Daoy (cell line): ENCODE data around the gene ANKRD35. TPM values are rescaled to one million over a fixed set of nuclear protein-coding genes. Genes with fewer than 3 reads are reported as not detected.
A peak's percentile ranks its signal among the peaks of the same experiment; 100 is the strongest.
"Not testable (repeated sequence)": the region's sequence is repeated elsewhere in the genome, so short reads cannot be mapped to it uniquely, and the experiment has no call there.

ENCODE experiments used
- DNase-seq: peaks from one replicate; pipeline ENCODE4 v3.0.0-alpha.2; 2015; ENCODE audit warnings: low read depth
- total RNA-seq: library from RNA; depleted of rRNA; stranded (reverse); fragments of >200 nt; shearing (Covaris generic); gene quantifications from 2 replicates; pipeline ENCODE4 v1.2.3, GENCODE V29; 2014

Gene ANKRD35
- total RNA-seq, 1 experiment from 2014 or later, result not detected

- no peak for DNase-seq
These were observed 28.5 kb downstream of the ANKRD35 start for GRCh38 chr1:145857170-145857569.

DNA sequence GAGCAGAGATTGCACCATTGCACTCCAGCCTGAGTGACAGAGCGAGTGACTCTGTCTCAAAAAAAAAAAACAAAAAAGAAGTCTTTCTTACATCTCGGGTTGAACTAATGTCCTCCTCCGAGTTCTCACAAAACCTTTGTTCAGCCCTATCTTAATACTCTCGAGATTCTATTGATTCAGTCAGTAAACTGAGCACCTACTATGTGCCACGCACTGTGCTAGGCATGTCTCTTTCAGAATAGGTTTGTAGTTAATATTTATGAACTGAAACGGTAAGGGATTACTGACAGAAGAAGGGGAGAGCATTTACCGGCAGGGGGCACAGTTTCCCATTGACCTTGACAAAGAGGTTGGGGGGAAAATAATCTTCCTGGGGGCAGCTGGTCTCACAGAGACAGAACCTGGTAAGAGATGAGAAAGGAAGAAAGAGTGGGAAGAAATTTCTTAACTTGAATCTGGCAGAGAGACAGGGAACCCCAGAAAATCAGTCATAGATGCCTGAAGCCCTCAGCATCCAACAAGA, 30.2 kb downstream of the ANKRD35 start:
- DNase-seq, result no peak

DNA sequence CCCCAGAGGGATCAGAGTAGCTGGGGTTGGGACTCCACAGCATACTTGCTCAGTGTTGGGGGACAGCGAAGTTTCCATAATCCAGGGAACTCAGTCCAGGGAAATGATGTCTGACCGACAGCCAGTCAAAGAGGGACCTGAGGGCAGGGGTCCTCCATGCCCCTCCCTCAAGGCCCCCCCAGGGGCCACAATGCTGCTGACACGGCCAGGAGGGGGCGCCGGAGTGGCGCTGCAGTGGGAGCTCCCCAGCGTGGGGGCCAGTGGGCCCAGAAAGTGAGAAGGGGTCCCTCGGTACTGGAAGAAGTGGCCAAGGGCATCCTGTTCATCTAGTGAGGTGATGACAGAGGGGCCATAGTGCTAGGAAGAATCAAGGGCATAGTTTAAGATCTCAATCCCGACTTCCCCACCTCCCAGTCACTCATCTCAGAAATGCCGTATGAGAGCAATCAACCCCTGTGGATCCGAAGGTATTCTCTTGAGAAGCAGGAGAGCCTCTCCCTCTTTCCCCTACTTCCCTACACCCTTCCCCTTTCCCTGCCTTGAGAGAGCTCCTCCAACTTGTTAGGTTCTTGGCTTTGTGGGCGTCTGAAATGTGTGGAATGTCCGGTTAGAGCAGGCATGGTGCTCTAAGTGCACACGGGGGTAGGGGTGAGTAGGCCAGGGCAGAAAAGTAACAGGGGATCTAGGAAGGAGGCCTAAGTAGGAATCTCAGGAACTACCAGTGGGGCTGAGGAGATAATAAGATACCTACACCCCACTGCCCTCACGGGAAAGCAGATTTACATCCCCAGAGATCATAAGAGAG, 36.1 kb downstream of the ANKRD35 start:
- DNase-seq, result peak; percentile 77

GRCh38 chr1:145847827-145848226, 37.8 kb downstream of the ANKRD35 start:
- DNase-seq, result no peak

GRCh38 chr1:145846201-145846612, 39.5 kb downstream of the ANKRD35 start:
- DNase-seq, result peak; percentile 27

DNA sequence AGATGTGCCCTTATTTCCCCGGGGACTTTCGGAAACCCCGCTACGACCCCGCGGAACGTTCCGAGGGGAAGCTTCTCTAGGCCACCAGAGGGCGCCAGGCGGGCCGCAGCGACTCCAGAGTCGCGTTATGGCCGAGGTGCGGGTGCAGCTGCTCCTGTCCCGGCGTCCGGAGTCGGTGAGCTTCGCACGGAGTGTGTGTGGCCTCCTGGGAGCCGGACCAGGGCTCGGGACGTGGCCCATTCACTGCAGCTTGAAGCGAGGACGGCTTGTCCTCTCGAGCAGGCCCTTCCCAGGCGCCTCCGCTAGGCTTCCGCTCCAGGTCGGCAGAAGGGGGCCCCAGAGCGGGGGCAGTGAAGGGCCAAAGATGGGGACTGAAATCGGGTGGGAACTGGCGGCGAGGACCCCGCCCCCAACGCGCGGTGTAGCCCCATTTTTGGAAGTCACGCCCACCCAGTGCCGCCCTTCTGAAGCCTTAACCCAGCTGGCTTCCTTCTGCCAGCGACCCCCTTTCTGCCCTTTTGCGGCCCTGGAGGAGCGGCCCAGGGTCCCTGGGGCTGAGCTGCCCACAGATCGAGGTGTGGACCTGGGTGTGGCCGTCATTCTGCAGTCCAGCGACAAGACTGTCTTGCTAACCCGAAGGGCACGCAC, 40.0 kb downstream of the ANKRD35 start, which contains the start of gene NUDT17:
NUDT17 (plus strand) TSS at position 117 of the 648 bp plus-strand sequence; CDS start at position 128, 11 bp downstream.
- DNase-seq, result peak; percentile 81

DNA sequence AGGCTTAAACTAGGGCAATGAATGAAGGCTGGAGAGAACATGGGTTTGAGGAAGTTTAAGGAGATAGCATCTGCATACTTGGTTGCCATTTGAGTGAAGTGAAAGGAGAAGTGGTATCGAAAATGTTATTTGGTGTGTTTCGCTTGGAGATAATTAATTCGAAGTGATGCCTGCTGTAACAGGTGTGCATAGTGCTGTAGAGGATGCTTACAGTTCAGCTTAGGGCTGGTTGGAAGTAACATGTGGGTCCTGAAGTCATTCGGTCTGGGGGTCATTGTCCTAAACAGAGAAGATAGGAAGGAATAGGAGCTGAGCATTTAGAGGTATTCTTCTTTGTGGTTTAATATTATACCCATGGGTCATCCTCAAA, 40.5 kb downstream of the ANKRD35 start:
- DNase-seq, result no peak

DNA sequence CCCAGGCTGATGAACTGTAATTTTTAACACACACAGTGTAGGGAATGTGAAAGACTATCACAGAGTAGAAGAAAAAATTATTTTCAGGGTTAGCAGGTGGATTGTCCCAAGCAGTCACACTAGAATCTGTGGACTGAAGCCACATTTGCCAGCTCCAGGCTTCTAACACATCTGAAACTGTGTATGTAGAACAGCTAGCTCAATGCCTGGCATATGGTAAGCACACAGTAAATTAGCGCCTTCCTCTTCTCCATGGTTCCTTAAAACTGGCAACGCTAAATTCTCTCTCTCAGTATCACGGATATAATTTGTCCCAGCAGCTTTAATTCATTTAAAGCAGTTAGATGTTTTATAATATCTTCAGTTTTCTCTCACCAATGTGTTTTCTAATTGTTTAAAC, 42.6 kb downstream of the ANKRD35 start:
- no peak for DNase-seq

- DNase-seq, result no peak
These were observed 48.0 kb downstream of the ANKRD35 start for GRCh38 chr1:145837656-145838055.

GRCh38 chr1:145830810-145831209, 54.9 kb downstream of the ANKRD35 start:
- DNase-seq, result not testable (repeated sequence)

DNA sequence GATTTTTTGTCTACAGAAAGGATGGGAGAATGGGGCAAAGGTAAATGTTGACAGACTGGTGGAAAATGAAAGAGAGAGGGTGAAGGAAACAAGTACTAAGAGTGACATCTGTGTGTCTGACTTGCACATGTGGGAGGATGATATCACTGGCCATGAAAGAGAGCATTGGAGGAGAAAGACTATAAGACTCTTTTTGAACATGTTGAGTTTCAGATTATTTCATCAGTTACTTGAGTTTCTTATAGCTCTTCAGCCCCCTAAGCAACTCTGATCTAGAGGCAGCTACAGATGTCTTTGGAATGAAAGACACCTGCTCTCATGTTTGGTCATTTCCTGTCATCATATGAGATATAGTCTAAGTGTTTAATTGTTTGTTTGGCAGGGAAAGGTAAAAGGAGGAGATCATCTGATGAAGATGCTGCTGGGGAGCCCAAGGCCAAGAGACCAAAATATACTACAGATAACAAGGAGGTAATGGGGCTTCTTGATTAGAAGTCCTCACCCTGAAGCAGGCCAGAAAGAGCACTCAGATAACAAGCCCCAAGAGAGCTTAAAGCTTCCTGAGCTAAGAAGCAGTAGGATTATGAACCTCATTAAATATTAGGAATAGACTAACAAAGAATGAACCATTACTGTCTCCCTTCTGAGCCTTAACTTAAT, 57.2 kb downstream of the ANKRD35 start:
- DNase-seq, result no peak

DNA sequence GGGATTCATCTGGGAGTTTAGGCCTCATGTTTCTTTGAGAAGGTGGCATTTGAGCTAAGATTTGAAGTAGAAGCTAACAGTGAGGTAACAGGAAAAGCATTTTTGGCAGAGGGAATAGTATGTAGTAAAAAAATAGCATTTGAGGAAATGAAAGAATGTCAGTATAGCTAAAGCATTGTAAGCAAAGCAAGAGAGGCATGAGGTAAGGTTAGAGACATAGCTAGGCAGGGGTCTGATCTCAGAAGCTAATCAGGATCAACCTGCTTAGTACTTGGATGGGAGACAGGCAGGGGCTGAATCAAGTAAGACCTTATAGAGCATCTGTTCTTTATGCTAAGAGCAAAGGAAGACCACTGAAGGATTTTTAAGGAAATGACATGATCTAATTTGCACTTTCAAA, 57.7 kb downstream of the ANKRD35 start:
- DNase-seq, result no peak

- no peak for DNase-seq
These were observed 59.6 kb downstream of the ANKRD35 start for GRCh38 chr1:145826030-145826429.

DNA sequence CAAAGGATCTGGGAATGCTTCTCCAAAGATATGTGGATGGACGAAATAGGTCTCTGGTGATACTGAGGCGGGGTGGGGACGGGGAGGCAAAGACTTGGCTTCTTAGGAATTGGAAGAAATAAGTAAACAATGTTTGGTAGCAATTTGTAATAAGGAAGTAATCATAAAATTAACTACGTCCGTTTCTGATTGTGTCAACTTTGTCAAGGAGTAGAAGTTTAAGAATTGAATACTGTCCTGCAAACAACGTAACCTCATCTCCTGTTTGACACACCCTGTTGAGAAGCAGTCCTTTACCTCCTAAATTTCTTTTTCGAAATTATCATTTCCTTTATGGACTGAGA, 61.2 kb downstream of the ANKRD35 start:
- DNase-seq, result no peak

DNA sequence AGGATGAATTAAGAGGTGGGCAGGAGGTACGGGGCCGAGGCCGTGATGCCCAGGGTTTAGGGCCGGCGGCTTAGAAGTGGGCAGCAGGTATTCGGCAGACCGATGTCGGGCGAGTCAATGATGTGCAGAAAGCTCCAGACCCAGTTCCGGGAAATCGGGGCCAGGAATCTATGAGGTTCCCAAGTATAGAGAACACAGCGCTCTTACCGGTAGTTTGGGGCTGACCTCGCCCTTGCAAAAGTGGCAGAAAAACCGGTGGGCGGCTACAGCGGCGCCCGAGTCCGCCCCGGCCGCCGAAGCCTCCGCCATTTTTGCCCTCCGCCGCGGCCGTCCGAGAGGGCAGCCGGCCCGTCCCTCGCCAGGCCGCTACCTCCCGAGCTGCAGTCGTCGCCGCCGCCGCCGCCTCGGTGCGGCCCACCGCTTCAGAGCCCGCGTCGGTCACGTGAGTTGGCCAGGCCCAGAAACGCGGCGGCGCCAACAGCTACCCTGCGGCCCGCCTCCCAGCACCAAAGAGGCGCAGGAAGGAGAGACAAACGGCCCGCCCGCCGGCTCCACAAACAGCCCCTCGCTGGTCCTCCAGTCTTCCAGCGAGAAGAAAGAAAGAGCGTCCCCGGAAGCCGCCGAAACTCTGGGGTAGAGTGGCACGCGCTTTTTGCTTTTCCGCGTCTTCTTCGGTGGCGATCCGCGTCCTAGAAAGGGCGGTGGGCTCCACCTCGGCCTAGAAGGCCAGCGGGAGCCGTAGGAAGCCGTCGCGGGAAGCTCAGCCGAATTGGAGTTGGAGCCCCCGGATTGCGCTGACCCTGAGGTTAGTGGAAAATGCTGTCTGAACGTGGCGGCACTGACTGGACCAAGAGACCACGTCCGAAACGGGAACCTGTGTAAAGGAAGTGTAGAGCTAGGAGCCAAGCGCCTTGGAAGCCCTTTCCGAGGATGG, 61.8 kb downstream of the ANKRD35 start, which contains the start of the genes POLR3C and RNF115:
POLR3C (plus strand) TSS at position 636 of the 934 bp plus-strand sequence. CDS start 1,577 bp downstream, outside the sequence.
RNF115 (minus strand) TSS at position 531 of the 934 bp plus-strand sequence; CDS start at position 309, 222 bp downstream.
- DNase-seq, result peak; percentile 95

- DNase-seq, result not testable (repeated sequence)
These were observed 62.8 kb downstream of the ANKRD35 start for GRCh38 chr1:145822779-145823331.

DNA sequence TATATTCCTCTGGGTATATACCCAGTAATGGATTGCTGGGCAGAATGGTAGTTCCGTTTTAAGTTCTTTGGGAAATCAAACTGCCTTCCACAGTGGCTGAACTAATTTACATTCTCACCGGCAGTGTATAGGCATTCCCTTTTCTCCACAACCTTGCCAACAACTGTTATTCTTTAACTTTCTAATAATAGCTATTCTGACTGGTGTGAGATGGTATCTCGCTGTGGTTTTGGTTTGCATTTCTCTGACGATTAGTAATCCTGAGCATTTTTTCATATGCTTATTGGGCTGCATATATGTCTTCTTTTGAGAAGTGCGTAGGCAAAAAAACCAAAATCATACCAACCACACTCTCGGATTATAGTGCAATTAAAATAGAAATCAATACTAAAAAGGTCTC, 67.6 kb downstream of the ANKRD35 start:
- DNase-seq, result peak; percentile 29
